HEK293 (cell line): ENCODE data around the gene VASN.

ENCODE experiments used
- CTCF ChIA-PET: fragments of 350-600 bp; formaldehyde crosslinking; extraction: SDS; loops from one replicate; lab custom pipeline; 2021; ENCODE audit warnings: antibody characterized with exemption; lab: Yijun Ruan, JAX
- POLR2A ChIA-PET: fragments of 300-600 bp; formaldehyde crosslinking; extraction: SDS; loops from one replicate; lab custom pipeline; 2020; ENCODE audit warnings: antibody characterized with exemption, inconsistent platforms; lab: Yijun Ruan, JAX
- H3K27ac ChIP-seq: fragments of 200-500 bp; sonication (Bioruptor generic); 2 replicates; pipeline ENCODE4 v1.5.1; 2014; ENCODE audit warnings: low read depth, low read length, control low read depth, inconsistent platforms; ENCODE audit errors: extremely low read depth
- H3K36me3 ChIP-seq, 2 experiments: fragments of 200-500 bp in 1 of 2; sonication (Bioruptor generic) in 1 of 2; 1 replicate in 1 of 2; 2 replicates in 1 of 2; pipeline ENCODE4 v1.5.1; 2014 to 2017; ENCODE audit warnings: inconsistent platforms in 2 of 2, low read length in 2 of 2; ENCODE audit not compliant: control insufficient read depth in 2 of 2, insufficient read depth in 1 of 2
- H3K4me1 ChIP-seq: fragments of 200-500 bp; sonication (Bioruptor generic); 2 replicates; pipeline ENCODE4 v1.5.1; 2014; ENCODE audit warnings: mild to moderate bottlenecking, low read length, inconsistent platforms; ENCODE audit not compliant: control insufficient read depth, insufficient read depth
- H3K4me3 ChIP-seq: 2 replicates; pipeline ENCODE4 v1.5.1; 2011; ENCODE audit warnings: low read depth, mild to moderate bottlenecking, control low read depth, low read length, moderate library complexity
- H3K9me3 ChIP-seq: fragments of 200-500 bp; sonication (Bioruptor generic); 2 replicates; pipeline ENCODE4 v1.5.1; 2014; ENCODE audit warnings: low read depth, low read length, inconsistent platforms; ENCODE audit not compliant: control insufficient read depth, insufficient read depth
- OSR2 ChIP-seq: fragments of 450-650 bp; formaldehyde crosslinking; IDR thresholded peaks from 2 replicates; pipeline ENCODE4 v1.5.1; 2016; ENCODE audit warnings: missing biosample characterization, missing genetic modification characterization
- SALL2 ChIP-seq: fragments of 450-650 bp; formaldehyde crosslinking; IDR thresholded peaks from 2 replicates; pipeline ENCODE4 v1.5.0; 2017; ENCODE audit warnings: missing biosample characterization, mild to moderate bottlenecking, missing genetic modification characterization, borderline replicate concordance
- SP3 ChIP-seq: fragments of 450-650 bp; formaldehyde crosslinking; IDR thresholded peaks from 2 replicates; pipeline ENCODE4 v1.5.1; 2016; ENCODE audit warnings: missing biosample characterization, missing genetic modification characterization
- WT1 ChIP-seq: fragments of 450-650 bp; formaldehyde crosslinking; IDR thresholded peaks from 2 replicates; pipeline ENCODE4 v1.5.1; 2016; ENCODE audit warnings: missing biosample characterization, missing genetic modification characterization
- ZFHX2 ChIP-seq: fragments of 450-650 bp; formaldehyde crosslinking; conservative IDR thresholded peaks from 2 replicates; pipeline ENCODE4 v1.5.1; 2016; ENCODE audit warnings: missing biosample characterization, missing genetic modification characterization
- ZNF121 ChIP-seq: fragments of 450-650 bp; formaldehyde crosslinking; IDR thresholded peaks from 2 replicates; pipeline ENCODE4 v1.5.1; 2016; ENCODE audit warnings: missing biosample characterization, missing genetic modification characterization
- ZNF132 ChIP-seq: fragments of 450-650 bp; formaldehyde crosslinking; IDR thresholded peaks from 2 replicates; pipeline ENCODE4 v1.5.1; 2017; ENCODE audit warnings: missing biosample characterization, missing genetic modification characterization, borderline replicate concordance
- ZNF2 ChIP-seq: fragments of 450-650 bp; formaldehyde crosslinking; IDR thresholded peaks from 2 replicates; pipeline ENCODE4 v1.5.1; 2016; ENCODE audit warnings: missing biosample characterization, missing genetic modification characterization
- ZNF23 ChIP-seq: fragments of 450-650 bp; formaldehyde crosslinking; IDR thresholded peaks from 2 replicates; pipeline ENCODE4 v1.5.1; 2016; ENCODE audit warnings: missing biosample characterization, missing genetic modification characterization, borderline replicate concordance
- ZNF394 ChIP-seq: fragments of 450-650 bp; formaldehyde crosslinking; IDR thresholded peaks from 2 replicates; pipeline ENCODE4 v1.5.1; 2016; ENCODE audit warnings: missing biosample characterization, missing genetic modification characterization, mild to moderate bottlenecking, moderate library complexity, borderline replicate concordance
- ZNF404 ChIP-seq: fragments of 450-650 bp; formaldehyde crosslinking; IDR thresholded peaks from 2 replicates; pipeline ENCODE4 v1.5.1; 2017; ENCODE audit warnings: missing biosample characterization, missing genetic modification characterization
- ZNF433 ChIP-seq: fragments of 450-650 bp; formaldehyde crosslinking; IDR thresholded peaks from 2 replicates; pipeline ENCODE4 v1.5.1; 2016; ENCODE audit warnings: missing biosample characterization, missing genetic modification characterization, low read depth
- ZNF510 ChIP-seq: fragments of 450-650 bp; formaldehyde crosslinking; IDR thresholded peaks from 2 replicates; pipeline ENCODE4 v1.5.1; 2018; ENCODE audit warnings: mild to moderate bottlenecking, missing genetic modification characterization, missing biosample characterization; ENCODE audit not compliant: insufficient replicate concordance
- ZNF530 ChIP-seq: fragments of 450-650 bp; formaldehyde crosslinking; IDR thresholded peaks from 2 replicates; pipeline ENCODE4 v1.5.1; 2016; ENCODE audit warnings: low read depth, missing biosample characterization, missing genetic modification characterization
- ZNF544 ChIP-seq: fragments of 450-650 bp; formaldehyde crosslinking; IDR thresholded peaks from 2 replicates; pipeline ENCODE4 v1.5.0; 2017; ENCODE audit warnings: missing biosample characterization, missing genetic modification characterization
- ZNF558 ChIP-seq: fragments of 450-650 bp; formaldehyde crosslinking; IDR thresholded peaks from 2 replicates; pipeline ENCODE4 v1.5.1; 2016; ENCODE audit warnings: missing biosample characterization, missing genetic modification characterization
- TF ChIP-seq, protein P1 (sequence below): fragments of 450-650 bp; formaldehyde crosslinking; IDR thresholded peaks from 2 replicates; pipeline ENCODE4 v1.5.1; 2017; ENCODE audit warnings: missing biosample characterization, missing genetic modification characterization
- TF ChIP-seq, protein P2 (sequence below): fragments of 450-650 bp; formaldehyde crosslinking; IDR thresholded peaks from 2 replicates; pipeline ENCODE4 v1.5.1; 2017; ENCODE audit warnings: missing biosample characterization, missing genetic modification characterization
- TF ChIP-seq, protein P3 (sequence below): fragments of 450-650 bp; formaldehyde crosslinking; IDR thresholded peaks from 2 replicates; pipeline ENCODE4 v1.5.1; 2016; ENCODE audit warnings: missing biosample characterization, missing genetic modification characterization

The VASN gene

DNA sequence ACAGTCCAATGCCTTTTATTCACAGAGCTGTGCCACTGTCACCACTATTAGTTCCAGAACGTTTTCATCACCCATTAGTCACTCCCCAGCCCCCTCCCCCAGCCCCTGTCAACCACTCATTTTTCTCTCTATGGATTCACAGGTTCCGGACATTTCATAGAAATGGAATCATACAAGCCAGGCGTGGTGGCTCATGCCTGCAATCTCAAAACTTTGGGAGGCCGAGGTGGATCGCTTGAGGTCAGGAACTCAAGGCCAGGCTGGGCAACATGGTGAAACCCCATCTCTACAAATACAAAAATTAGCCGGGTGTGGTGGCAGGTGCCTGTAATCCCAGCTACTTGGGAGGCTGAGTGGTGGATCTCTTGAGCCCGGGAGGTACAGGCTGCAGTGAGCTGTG lies 19.8 kb upstream of the VASN start:
- no peak overlapping the region for H3K4me3 ChIP-seq
- H3K9me3 ChIP-seq = no peaks in the 10 kb centered on the region
- no peak overlapping the region for H3K27ac ChIP-seq
- TF ChIP-seq ZNF530 = no peak
- TF ChIP-seq ZNF132 (tag by site-specific recombination) = no peak
- TF ChIP-seq OSR2 (tag by site-specific recombination) = no peak
- TF ChIP-seq ZNF510 (tag by site-specific recombination) = no peak
- TF ChIP-seq, protein P1, sequence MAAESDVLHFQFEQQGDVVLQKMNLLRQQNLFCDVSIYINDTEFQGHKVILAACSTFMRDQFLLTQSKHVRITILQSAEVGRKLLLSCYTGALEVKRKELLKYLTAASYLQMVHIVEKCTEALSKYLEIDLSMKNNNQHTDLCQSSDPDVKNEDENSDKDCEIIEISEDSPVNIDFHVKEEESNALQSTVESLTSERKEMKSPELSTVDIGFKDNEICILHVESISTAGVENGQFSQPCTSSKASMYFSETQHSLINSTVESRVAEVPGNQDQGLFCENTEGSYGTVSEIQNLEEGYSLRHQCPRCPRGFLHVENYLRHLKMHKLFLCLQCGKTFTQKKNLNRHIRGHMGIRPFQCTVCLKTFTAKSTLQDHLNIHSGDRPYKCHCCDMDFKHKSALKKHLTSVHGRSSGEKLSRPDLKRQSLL = no peak
- TF ChIP-seq, protein P2, sequence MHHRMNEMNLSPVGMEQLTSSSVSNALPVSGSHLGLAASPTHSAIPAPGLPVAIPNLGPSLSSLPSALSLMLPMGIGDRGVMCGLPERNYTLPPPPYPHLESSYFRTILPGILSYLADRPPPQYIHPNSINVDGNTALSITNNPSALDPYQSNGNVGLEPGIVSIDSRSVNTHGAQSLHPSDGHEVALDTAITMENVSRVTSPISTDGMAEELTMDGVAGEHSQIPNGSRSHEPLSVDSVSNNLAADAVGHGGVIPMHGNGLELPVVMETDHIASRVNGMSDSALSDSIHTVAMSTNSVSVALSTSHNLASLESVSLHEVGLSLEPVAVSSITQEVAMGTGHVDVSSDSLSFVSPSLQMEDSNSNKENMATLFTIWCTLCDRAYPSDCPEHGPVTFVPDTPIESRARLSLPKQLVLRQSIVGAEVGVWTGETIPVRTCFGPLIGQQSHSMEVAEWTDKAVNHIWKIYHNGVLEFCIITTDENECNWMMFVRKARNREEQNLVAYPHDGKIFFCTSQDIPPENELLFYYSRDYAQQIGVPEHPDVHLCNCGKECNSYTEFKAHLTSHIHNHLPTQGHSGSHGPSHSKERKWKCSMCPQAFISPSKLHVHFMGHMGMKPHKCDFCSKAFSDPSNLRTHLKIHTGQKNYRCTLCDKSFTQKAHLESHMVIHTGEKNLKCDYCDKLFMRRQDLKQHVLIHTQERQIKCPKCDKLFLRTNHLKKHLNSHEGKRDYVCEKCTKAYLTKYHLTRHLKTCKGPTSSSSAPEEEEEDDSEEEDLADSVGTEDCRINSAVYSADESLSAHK (tag by site-specific recombination) = no peak
- TF ChIP-seq, protein P3, sequence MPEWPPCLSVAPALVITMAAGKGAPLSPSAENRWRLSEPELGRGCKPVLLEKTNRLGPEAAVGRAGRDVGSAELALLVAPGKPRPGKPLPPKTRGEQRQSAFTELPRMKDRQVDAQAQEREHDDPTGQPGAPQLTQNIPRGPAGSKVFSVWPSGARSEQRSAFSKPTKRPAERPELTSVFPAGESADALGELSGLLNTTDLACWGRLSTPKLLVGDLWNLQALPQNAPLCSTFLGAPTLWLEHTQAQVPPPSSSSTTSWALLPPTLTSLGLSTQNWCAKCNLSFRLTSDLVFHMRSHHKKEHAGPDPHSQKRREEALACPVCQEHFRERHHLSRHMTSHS (tag by site-specific recombination) = no peak
- no peak for TF ChIP-seq ZNF23 (tag by site-specific recombination)
- TF ChIP-seq ZFHX2 (tag by site-specific recombination) = no peak
- no peak for TF ChIP-seq ZNF2 (tag by site-specific recombination)
- no peak for TF ChIP-seq ZNF544 (tag by site-specific recombination)
- no peak for TF ChIP-seq SALL2 (tag by site-specific recombination)
- no peak for TF ChIP-seq ZNF558
- TF ChIP-seq ZNF394 = no peak
- TF ChIP-seq WT1 (tag by site-specific recombination) = no peak
- TF ChIP-seq ZNF404 (tag by site-specific recombination) = no peak
- no peak for TF ChIP-seq ZNF433
- peaks cover 0 to 22% of the 10 kb centered on the region in 2 experiments; a peak in 2 of 3 replicates for H3K36me3 ChIP-seq
- POLR2A ChIA-PET = interaction anchor here (0.8 to 1.8 kb wide), 5 partner anchors 22 to 79 kb away, joined by 3 to 5 read pairs (median 3); partner anchors contain the start of gene TFAP4
- peaks cover 5% of the 10 kb centered on the region; the same call in 1 of the 2 replicates for H3K4me1 ChIP-seq
- CTCF ChIA-PET = interaction anchor here (0.6 to 3.8 kb wide), 6 partner anchors 7 to 437 kb away, joined by 3 to 39 read pairs (median 5); no protein-coding TSS in a partner anchor

GRCh38 chr16:4352843-4353242 lies 18.8 kb upstream of the VASN start:
- CTCF ChIA-PET = interaction anchor here (0.7 to 2.3 kb wide), 2 partner anchors 50 to 53 kb away, joined by 3 to 12 read pairs; no protein-coding TSS in a partner anchor
- H3K9me3 ChIP-seq = no peaks in the 10 kb centered on the region
- peaks cover 5% of the 10 kb centered on the region; the same call in 1 of the 2 replicates for H3K4me1 ChIP-seq
- TF ChIP-seq ZNF121 (tag by site-specific recombination) = peak; percentile 73; the same call in 1 of the 2 replicates
- TF ChIP-seq SP3 = no peak
- TF ChIP-seq, all 188 proteins: peak for 1
- Histone ChIP-seq H3K27ac (no peak overlapping the region), H3K36me3 (peaks cover 0 to 20% of the 10 kb centered on the region in 2 experiments; a peak in 2 of 3 replicates), H3K4me3 (no peak overlapping the region)
- POLR2A ChIA-PET = interaction anchor here (1.8 kb wide), 1 partner anchor 62 kb away, joined by 5 read pairs; no protein-coding TSS in a partner anchor
